Mucosa of descending colon (tissue), 3 donors: ENCODE measurements around the gene RBM20. TPM values are rescaled to one million over a fixed set of nuclear protein-coding genes. Genes with fewer than 3 reads are reported as not detected.

Source experiments
- ATAC-seq: fragments of 200-7000 bp; cut with Tn5 transposase; one replicate; pipeline ENCODE4 v1.9.1; 2020; ENCODE audit warnings: mild to moderate bottlenecking, moderate library complexity
- DNase-seq, 3 donors: peaks; one replicate each; pipeline ENCODE4 v3.0.0-alpha.2; 2020
- H3K36me3 ChIP-seq: fragments of 200-600 bp; one replicate; pipeline ENCODE4 v1.8.0; 2021; ENCODE audit warnings: low read depth, mild to moderate bottlenecking
- H3K4me1 ChIP-seq: fragments of 200-600 bp; one replicate; pipeline ENCODE4 v1.8.0; 2021; ENCODE audit warnings: low read depth, mild to moderate bottlenecking
- H3K4me3 ChIP-seq: fragments of 200-600 bp; one replicate; pipeline ENCODE4 v1.8.0; 2021; ENCODE audit warnings: mild to moderate bottlenecking
- H3K9me3 ChIP-seq: fragments of 200-600 bp; one replicate; pipeline ENCODE4 v1.8.0; 2021; ENCODE audit warnings: mild to moderate bottlenecking
- intact Hi-C, 2 donors: fragments of 100-400 bp; cut with DNase I in 1 of 2; cut with micrococcal nuclease in 1 of 2; formaldehyde crosslinking; loops; one replicate each; pipeline versions ENCODE4 v1.11.0 to v1.11.1; 2022; cut with DNase I, micrococcal nuclease
- total RNA-seq, 3 donors: library from RNA; stranded (reverse); fragmentation: NEBNext Ultra II Directional in 2 of 3; extraction: Animal tissue kit (Norgen Biotek cat#: 25700) in 2 of 3; gene quantifications; one replicate each; pipeline versions ENCODE4 v1.2.1 to v1.2.4, GENCODE V29; 2021 to 2023
- TF ChIP-seq, protein P1 (sequence below): fragments of 200-600 bp; IDR thresholded peaks from one replicate; pipeline ENCODE4 v1.8.0; 2022; ENCODE audit warnings: antibody characterized with exemption, mild to moderate bottlenecking
- donor health status: DM: no; HTN: no; CAD: no; lungs with moderate emphysema.
- donor health status: DM: no; HTN: no; CAD: no.
- donor health status: DM: no; HTN: yes; CAD: no.

Gene RBM20
- total RNA-seq, 3 donors from 2014 or later, result 0.46 to 9.7 (median 2.0) TPM

DNA sequence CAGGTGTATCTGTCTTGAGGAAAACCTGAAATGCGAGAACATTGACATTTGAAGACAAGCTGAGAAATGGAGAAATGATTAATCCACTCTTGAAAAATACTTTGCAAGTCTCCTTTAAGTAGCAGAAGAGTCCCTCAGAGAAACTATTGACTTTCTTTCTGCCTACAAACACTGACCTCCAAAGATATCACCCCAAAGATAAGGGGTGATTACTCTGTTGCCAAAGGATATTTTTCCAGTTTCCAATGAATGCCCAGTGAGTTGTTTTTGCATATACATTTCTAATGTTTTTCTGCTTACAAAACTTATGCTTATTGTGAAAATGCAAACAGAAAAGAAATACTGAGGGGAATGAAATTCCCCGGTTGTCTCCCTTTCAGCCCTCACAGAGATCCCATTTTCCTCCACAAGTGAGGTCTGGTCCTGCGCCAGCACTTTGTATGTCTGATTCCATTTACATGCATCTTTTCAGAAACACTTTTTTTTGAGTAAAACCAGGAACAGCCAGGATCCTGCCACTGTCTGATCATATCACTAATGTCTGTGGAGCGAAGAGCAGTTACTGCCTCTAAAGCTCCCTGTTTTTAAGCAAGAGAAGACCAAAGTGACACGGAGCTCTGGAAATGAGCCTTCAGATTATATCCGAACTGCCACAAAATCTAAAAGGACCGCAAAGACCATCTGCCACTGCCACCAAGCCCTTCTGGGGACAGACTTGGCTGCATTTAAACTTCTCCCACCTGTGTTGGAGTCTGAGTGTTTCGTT is 144.7 kb downstream of the RBM20 start:
- Histone ChIP-seq H3K4me1 (no peaks in the 10 kb centered on the region), H3K9me3 (no peaks in the 10 kb centered on the region), H3K4me3 (no peak overlapping the region), H3K36me3 (no peaks in the 10 kb centered on the region)
- intact Hi-C loops, result no loop called here
- ATAC-seq, result no peak
- DNase-seq, result no peak
- TF ChIP-seq, protein P1, sequence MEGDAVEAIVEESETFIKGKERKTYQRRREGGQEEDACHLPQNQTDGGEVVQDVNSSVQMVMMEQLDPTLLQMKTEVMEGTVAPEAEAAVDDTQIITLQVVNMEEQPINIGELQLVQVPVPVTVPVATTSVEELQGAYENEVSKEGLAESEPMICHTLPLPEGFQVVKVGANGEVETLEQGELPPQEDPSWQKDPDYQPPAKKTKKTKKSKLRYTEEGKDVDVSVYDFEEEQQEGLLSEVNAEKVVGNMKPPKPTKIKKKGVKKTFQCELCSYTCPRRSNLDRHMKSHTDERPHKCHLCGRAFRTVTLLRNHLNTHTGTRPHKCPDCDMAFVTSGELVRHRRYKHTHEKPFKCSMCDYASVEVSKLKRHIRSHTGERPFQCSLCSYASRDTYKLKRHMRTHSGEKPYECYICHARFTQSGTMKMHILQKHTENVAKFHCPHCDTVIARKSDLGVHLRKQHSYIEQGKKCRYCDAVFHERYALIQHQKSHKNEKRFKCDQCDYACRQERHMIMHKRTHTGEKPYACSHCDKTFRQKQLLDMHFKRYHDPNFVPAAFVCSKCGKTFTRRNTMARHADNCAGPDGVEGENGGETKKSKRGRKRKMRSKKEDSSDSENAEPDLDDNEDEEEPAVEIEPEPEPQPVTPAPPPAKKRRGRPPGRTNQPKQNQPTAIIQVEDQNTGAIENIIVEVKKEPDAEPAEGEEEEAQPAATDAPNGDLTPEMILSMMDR, result no peak

DNA sequence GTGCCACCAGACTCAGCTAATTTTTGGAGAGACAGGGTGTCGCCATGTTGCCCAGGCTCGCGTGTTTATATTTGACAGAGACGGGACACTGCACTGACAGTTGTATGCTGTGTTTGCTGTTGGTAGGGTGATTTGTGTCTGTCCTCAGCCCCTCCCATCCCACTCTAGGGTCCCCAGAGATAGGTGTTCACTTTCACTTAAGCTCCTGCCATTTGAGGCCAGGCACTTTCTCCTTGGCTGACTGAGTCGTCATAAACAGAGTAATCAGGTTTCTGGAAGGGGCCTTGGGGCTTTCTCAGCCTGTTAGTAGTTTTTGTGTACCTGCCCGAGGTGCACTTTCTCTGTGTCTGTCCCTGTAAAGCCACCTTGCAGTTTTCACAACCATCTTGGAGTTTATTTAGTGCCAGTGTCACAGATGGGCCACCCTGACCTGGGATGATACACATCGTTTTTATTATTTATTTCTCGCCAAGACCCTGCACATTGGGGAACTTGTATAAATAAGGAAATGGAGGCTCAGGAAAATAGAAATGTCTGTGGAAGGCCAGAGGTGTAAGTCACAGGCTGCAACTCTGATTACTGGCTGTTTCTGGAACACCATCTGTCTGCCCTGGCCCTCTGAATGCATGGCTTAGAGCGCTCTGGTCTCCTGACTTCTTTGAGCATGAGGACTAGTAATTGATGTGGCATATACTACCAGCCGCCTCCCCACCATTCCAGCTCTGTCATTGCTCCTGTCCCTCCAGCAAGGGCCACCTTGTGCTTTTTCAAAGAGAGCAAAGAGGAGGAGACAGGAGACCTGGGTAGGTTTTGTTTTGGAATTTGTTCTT is 145.7 kb downstream of the RBM20 start:
- no peaks in the 10 kb centered on the region for H3K4me1 ChIP-seq
- DNase-seq (no peak), ATAC-seq (no peak)
- H3K9me3 ChIP-seq, result no peaks in the 10 kb centered on the region
- TF ChIP-seq, protein P1, result no peak
- H3K36me3 ChIP-seq, result no peaks in the 10 kb centered on the region
- no peak overlapping the region for H3K4me3 ChIP-seq
- intact Hi-C loops, result no loop called here

DNA sequence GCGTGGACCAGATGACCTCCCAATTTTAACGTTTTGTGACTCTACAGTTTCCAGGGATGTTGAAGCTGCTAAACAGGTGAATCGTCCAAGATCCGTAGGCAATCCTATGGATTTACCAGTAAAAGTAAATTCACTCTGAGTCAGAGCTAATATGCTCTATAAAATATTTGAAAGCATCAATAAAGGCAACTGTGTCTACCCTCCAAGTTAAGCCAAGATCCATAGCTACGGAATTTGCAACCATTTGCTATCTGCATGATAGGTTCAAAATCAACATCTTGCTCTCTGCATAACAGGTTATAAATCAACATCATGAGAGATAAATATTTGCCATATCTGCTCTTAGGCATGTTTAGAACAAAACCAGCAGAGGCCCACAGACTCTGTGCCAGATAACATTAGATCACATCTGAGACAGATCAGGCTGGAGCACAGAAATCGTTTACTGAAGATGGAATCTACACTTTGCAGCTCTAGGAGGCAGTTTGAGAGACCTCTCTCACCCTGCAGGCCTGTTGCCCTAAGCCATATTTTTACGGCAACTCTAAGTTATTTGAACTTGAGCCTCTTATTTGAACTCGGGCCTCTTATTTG is 146.9 kb downstream of the RBM20 start:
- DNase-seq (no peak), ATAC-seq (no peak)
- no peaks in the 10 kb centered on the region for H3K4me1 ChIP-seq
- TF ChIP-seq, protein P1, result no peak
- intact Hi-C loops, result no loop called here
- no peaks in the 10 kb centered on the region for H3K36me3 ChIP-seq
- H3K4me3 ChIP-seq, result no peak overlapping the region
- H3K9me3 ChIP-seq, result no peaks in the 10 kb centered on the region

DNA sequence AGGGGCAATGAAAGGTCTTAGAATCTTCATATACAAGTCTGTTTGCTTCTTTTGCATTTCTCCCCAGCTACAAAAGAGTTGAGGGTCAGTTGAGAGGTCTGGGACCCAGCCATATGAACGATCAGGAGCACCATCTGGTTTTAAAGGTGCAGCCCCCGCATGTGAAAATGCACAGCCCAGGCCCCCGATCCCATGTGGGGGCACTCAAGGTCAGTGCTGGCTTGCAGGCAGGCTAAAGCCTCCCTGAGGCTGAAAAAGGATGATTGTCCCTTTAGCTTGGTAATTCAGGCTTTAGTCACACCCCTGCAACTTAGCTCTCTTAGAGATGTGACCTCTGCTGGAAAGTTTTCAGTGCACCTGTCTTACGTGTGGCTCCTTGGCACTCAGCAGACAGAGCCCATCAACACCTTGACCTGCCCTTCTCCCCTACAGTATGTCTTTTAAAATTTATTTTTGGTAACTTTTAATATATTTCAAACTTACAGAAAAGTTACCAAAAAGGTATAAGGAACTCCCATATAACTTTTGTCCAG is 147.5 kb downstream of the RBM20 start:
- intact Hi-C loops, result no loop called here
- ATAC-seq (no peak), DNase-seq (no peak)
- no peak overlapping the region for H3K4me3 ChIP-seq
- TF ChIP-seq, protein P1, result no peak
- no peaks in the 10 kb centered on the region for H3K4me1 ChIP-seq
- no peaks in the 10 kb centered on the region for H3K9me3 ChIP-seq
- no peaks in the 10 kb centered on the region for H3K36me3 ChIP-seq

DNA sequence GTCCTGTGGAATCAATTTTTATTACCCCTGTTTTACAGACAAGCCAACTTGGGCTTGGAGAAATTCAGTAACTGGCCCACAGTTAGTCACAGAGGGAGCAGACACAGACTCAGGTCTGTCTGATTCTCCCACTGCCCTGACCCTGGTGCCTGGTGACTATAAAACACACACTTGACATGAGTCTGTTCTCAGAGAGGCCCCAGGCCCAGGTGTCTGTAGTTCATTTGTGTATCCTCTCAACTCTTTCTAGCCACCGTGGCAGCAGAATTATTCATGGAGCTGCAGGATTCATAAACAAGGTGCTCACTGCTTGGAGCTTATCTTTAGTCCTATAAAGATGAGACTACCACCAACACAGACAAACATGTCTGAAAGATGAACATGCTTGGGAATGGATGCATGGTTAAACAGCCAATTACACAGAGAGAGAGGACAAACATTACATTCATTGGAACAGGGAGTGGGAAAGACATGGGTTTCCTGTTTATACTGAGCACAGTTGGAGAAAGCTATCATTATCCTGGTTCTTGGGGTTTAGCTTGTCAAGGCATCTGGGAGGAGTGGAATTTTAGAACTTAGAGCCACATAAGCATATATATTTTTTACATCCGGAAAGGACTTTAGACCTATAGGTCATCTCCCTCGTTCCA is 148.5 kb downstream of the RBM20 start:
- H3K36me3 ChIP-seq, result no peaks in the 10 kb centered on the region
- intact Hi-C loops, result no loop called here
- ATAC-seq (no peak), DNase-seq (no peak)
- no peaks in the 10 kb centered on the region for H3K9me3 ChIP-seq
- TF ChIP-seq, protein P1, result no peak
- no peak overlapping the region for H3K4me3 ChIP-seq
- no peaks in the 10 kb centered on the region for H3K4me1 ChIP-seq
